Measurements from ENCODE around the gene UROD.

DNA sequence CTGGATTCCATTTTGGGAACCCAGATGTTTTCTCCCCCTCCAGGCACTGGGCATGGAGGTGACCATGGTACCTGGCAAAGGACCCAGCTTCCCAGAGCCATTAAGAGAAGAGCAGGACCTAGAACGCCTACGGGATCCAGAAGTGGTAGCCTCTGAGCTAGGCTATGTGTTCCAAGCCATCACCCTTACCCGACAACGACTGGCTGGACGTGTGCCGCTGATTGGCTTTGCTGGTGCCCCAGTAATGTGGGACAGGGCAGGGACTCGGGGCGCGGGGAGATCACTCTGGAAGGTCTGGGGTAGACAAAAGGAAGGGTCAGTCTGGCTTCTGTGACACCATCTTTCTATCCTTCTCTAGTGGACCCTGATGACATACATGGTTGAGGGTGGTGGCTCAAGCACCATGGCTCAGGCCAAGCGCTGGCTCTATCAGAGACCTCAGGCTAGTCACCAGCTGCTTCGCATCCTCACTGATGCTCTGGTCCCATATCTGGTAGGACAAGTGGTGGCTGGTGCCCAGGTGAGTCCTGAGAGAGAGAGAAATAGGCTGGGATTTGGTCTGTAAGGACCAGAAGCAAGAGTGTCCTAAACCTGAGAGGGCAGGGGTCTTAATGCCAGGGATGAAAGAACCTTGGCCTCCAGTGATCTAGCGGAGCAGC is 1.6 kb downstream of the UROD start:
- TF ChIP-seq, protein P1, sequence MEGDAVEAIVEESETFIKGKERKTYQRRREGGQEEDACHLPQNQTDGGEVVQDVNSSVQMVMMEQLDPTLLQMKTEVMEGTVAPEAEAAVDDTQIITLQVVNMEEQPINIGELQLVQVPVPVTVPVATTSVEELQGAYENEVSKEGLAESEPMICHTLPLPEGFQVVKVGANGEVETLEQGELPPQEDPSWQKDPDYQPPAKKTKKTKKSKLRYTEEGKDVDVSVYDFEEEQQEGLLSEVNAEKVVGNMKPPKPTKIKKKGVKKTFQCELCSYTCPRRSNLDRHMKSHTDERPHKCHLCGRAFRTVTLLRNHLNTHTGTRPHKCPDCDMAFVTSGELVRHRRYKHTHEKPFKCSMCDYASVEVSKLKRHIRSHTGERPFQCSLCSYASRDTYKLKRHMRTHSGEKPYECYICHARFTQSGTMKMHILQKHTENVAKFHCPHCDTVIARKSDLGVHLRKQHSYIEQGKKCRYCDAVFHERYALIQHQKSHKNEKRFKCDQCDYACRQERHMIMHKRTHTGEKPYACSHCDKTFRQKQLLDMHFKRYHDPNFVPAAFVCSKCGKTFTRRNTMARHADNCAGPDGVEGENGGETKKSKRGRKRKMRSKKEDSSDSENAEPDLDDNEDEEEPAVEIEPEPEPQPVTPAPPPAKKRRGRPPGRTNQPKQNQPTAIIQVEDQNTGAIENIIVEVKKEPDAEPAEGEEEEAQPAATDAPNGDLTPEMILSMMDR (IDR thresholded peaks at IDR 0.05) = no peak
- TF ChIP-seq POLR2A (IDR thresholded peaks at IDR 0.05) = no peak
